Fibroblast of the aortic adventitia (primary cell): ENCODE data around the gene TAF11. TPM values are rescaled to one million over a fixed set of nuclear protein-coding genes. Genes with fewer than 3 reads are reported as not detected.

Experiments used
- DNase-seq: peaks from one replicate; pipeline ENCODE4 v3.0.0-alpha.2; 2010; ENCODE audit warnings: low read depth
- H3K4me3 ChIP-seq: 2 replicates; pipeline ENCODE4 v1.5.1; 2011; ENCODE audit warnings: low read depth, mild to moderate bottlenecking, control low read depth, low read length, moderate library complexity
- total RNA-seq: library from RNA; depleted of rRNA; stranded (reverse); fragments of >200 nt; gene quantifications from 2 replicates; pipeline ENCODE4 v1.2.3, GENCODE V29; 2012; ENCODE audit warnings: low replicate concordance
- TF ChIP-seq, protein P1 (sequence below): IDR thresholded peaks from 2 replicates; pipeline ENCODE4 v1.5.1; 2011; ENCODE audit warnings: mild to moderate bottlenecking, low read length, control low read depth, inconsistent platforms; ENCODE audit not compliant: insufficient read depth

Gene TAF11
- total RNA-seq, 1 donor = 14.1 TPM

DNA sequence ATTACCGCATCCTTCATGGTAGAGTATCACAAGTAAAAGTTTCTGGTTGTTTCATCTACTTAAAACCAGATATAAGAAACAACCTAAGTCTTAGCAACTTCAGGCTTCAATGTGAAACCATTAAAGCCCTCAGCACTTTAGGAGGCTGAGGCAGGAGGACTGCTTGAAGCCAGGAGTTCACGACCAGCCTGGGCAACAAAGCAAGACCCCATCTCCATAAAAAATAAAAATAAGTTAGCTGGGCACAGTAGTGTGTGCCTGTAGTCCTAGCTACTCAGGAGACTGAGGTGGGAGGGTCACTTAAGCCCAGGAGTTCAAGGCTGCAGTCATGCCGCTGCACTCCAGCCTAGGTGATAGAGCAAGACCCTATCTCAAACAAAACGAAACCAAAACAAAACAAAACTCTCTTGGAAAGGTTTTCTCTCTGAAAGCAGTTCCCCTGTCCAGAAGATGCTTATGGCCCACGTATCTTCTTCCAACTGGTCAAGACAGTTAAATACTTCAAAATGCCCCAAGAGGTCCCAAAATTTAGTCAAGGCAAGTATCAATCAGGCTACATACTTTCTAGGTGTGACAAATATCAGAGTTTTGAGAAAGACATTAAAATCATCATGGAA, 9.9 kb downstream of the TAF11 start:
- TF ChIP-seq, protein P1, sequence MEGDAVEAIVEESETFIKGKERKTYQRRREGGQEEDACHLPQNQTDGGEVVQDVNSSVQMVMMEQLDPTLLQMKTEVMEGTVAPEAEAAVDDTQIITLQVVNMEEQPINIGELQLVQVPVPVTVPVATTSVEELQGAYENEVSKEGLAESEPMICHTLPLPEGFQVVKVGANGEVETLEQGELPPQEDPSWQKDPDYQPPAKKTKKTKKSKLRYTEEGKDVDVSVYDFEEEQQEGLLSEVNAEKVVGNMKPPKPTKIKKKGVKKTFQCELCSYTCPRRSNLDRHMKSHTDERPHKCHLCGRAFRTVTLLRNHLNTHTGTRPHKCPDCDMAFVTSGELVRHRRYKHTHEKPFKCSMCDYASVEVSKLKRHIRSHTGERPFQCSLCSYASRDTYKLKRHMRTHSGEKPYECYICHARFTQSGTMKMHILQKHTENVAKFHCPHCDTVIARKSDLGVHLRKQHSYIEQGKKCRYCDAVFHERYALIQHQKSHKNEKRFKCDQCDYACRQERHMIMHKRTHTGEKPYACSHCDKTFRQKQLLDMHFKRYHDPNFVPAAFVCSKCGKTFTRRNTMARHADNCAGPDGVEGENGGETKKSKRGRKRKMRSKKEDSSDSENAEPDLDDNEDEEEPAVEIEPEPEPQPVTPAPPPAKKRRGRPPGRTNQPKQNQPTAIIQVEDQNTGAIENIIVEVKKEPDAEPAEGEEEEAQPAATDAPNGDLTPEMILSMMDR = no peak
- no peak for DNase-seq
- no peak overlapping the region for H3K4me3 ChIP-seq

DNA sequence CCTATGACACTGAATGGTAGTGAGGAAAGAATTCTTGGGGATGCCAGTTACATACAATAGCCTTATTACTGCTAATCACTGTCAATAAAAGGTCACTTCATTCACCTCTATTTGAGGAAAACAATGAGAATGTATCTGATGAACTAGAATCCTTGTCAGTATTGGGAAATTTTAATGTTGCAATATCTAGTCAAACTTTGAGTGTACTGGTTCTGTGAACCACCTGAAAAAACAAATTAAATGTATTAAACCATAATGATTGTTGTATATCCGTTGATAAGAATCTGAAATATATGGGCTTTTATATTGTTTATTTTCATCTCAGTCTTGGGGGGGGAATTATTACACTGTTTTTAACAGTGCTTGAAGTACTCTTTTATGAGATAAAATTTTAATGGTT, 10.6 kb downstream of the TAF11 start:
- DNase-seq = no peak
- TF ChIP-seq, protein P1 = no peak

DNA sequence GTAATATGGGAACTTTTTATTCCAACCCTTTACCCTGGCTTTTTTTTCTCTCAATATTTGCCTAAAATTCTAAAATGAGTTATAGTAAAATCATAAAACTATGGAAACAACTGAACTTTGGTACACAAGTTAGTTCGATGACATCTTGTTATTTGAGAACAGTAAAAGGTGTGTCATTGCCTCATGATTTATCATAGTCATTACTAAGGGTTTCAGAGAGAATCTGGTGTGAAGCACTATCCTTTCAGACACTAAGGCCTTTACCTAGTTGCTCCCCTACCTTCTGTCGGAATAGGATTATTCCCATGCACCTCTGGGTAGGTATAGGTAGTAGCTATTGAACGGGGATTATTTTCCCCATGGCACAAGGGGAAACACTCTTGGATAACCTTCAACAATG, 11.4 kb downstream of the TAF11 start:
- TF ChIP-seq, protein P1 = no peak
- H3K4me3 ChIP-seq = no peak overlapping the region
- no peak for DNase-seq

More for the DNA sequence above, 10.6 kb downstream of the TAF11 start:
- no peak overlapping the region for H3K4me3 ChIP-seq

DNA sequence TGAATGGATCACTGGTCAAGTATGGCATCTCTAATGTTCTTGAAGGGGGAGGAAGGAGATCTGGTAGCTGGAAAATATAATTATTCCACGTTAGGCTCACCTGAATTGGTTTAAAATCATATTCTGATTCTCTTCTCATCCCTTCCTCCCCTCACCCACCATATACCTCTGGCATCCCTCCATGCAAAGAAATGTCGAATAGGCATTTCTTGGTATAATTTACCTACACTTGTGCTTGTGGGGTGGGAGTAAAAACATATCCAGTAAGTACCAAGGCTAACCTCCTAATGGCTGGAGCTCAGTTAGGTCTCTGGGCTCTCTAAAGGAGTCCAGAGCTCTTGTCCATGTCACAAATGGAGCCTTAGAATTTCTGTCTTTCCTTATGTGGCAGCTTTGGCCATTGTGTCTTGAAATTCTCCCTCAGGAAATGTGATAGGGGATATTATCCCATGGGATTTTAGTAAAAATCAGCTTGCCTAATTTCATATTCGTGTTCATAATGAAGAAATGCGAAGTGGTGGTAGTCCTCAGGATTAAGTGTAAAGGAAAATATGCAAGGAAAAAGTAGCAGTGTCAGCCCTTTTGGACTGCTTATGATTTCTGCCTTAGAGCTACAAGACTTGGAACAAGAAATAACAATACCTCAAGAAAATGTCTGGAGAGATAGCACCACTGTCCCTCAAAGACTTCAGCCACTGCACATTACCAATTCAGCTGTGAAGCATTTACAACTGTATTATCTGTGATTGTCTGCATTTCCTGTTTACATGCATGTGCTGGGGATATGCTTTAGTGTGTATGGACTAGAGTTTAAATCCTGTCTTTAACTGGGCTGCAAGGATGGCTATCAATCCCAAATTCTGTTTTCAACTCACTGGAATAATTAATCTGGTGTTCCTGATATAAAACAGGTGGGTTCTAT, 12.3 kb downstream of the TAF11 start:
- TF ChIP-seq, protein P1 = no peak
- no peak for DNase-seq
- no peak overlapping the region for H3K4me3 ChIP-seq

DNA sequence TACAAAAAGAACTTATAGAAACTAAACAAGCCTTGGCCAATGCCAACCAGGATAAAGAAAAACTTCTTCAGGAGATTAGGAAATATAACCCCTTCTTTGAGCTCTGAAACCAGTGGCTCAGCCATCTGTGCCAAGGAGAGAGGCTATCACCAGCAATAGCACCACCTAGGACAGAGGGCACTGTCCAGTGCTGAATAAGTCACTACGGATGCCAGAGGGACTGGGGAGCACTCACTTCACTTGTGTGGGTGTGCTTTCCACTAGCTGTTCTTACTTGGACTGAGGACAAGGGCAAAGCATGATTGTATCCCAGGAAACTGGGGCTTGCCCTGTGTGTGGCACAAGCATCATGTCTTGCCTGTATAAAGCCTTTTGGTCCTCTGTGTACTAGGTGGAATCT, 15.5 kb downstream of the TAF11 start:
- DNase-seq = no peak
- TF ChIP-seq, protein P1 = no peak
- no peak overlapping the region for H3K4me3 ChIP-seq

DNA sequence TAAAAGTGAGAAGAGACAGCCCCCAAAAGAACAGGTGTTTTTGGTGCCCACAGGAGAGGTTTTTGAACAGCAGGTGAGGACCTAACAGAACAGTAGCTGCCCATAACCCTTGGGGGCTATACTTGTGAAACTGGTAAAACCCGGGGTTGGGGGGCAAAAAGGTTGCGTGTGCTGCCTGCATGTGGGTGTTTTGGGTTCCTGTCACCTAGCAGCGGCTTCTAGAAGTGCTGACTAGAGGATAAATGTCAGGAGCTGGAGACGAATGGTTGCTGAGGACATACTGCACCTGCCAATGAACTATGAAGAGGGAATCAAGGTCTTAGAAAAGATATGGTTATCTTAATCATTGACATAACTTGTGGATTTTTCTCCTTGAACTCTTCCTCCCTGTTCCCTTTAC, 16.0 kb downstream of the TAF11 start:
- no peak for DNase-seq
- TF ChIP-seq, protein P1 = no peak

More for the DNA sequence above, 16.0 kb downstream of the TAF11 start:
- no peak overlapping the region for H3K4me3 ChIP-seq
